HepG2 (cell line): ENCODE results near the gene NACC2. TPM values are rescaled to one million over a fixed set of nuclear protein-coding genes. Genes with fewer than 3 reads are reported as not detected.

Source experiments
- CCDC6 ChIP-seq: sonication (generic); formaldehyde crosslinking; IDR thresholded peaks from 2 replicates; pipeline ENCODE4 v1.8.1; 2022; ENCODE audit warnings: mild to moderate bottlenecking, missing genetic modification reagents, moderate library complexity
- CEBPG ChIP-seq: IDR thresholded peaks from 2 replicates; pipeline ENCODE4 v1.6.1; 2016
- CENPBD1 ChIP-seq: sonication (generic); formaldehyde crosslinking; IDR thresholded peaks from 2 replicates; pipeline ENCODE4 v1.8.0; 2022; ENCODE audit warnings: missing genetic modification reagents, low read depth, mild to moderate bottlenecking, borderline replicate concordance
- CHD2 ChIP-seq: IDR thresholded peaks from 2 replicates; pipeline ENCODE4 v1.6.1; 2011; ENCODE audit warnings: low read depth, low read length, improper control_type of control experiment
- E2F5 ChIP-seq: sonication (generic); formaldehyde crosslinking; conservative IDR thresholded peaks from 2 replicates; pipeline ENCODE4 v1.4.0; 2020; ENCODE audit warnings: missing genetic modification reagents
- FIP1L1 ChIP-seq: fragments of 200-400 bp; formaldehyde crosslinking; IDR thresholded peaks from 2 replicates; pipeline ENCODE4 v1.6.1; 2018; ENCODE audit warnings: low read depth, mild to moderate bottlenecking, low read length, moderate library complexity, borderline replicate concordance; ENCODE audit not compliant: insufficient read depth
- HOXD1 ChIP-seq: sonication (generic); formaldehyde crosslinking; IDR thresholded peaks from 2 replicates; pipeline ENCODE4 v1.5.0; 2020; ENCODE audit warnings: missing genetic modification reagents
- IKZF4 ChIP-seq: sonication (generic); formaldehyde crosslinking; IDR thresholded peaks from 2 replicates; pipeline ENCODE4 v1.5.1; 2020; ENCODE audit warnings: borderline replicate concordance, mild to moderate bottlenecking, low read depth, missing genetic modification reagents; ENCODE audit errors: not compliant biosample characterization
- IRF2 ChIP-seq: IDR thresholded peaks from 2 replicates; pipeline ENCODE4 v1.6.1; 2018; ENCODE audit warnings: missing genetic modification reagents, missing compliant biosample characterization
- KLF13 ChIP-seq: sonication (generic); formaldehyde crosslinking; IDR thresholded peaks from 2 replicates; pipeline ENCODE4 v1.4.0; 2020; ENCODE audit warnings: mild to moderate bottlenecking, missing genetic modification reagents
- MAFK ChIP-seq, 2 experiments: IDR thresholded peaks in 1 of 2; conservative IDR thresholded peaks in 1 of 2; 2 replicates each; pipeline ENCODE4 v1.6.1; 2011; ENCODE audit warnings: improper control_type of control experiment in 2 of 2, low read length in 2 of 2
- MAX ChIP-seq: IDR thresholded peaks from 2 replicates; pipeline ENCODE4 v1.6.1; 2012; ENCODE audit warnings: inconsistent platforms
- MBNL3 ChIP-seq: fragments of 250-450 bp; sonication (Bioruptor Pico); conservative IDR thresholded peaks from 2 replicates; pipeline ENCODE4 v1.8.0; 2022; ENCODE audit warnings: mild to moderate bottlenecking, inconsistent platforms
- MTF2 ChIP-seq: sonication (generic); formaldehyde crosslinking; IDR thresholded peaks from 2 replicates; pipeline ENCODE4 v1.5.0; 2020; ENCODE audit warnings: missing genetic modification reagents, borderline replicate concordance
- MXD1 ChIP-seq: sonication (generic); formaldehyde crosslinking; IDR thresholded peaks from 2 replicates; pipeline ENCODE4 v1.4.0; 2020; ENCODE audit warnings: mild to moderate bottlenecking, missing genetic modification reagents
- NR1H2 ChIP-seq: sonication (generic); formaldehyde crosslinking; IDR thresholded peaks from 2 replicates; pipeline ENCODE4 v1.8.1; 2022; ENCODE audit warnings: low read depth, missing genetic modification reagents, borderline replicate concordance
- PTBP1 ChIP-seq: fragments of 200-400 bp; formaldehyde crosslinking; IDR thresholded peaks from 2 replicates; pipeline ENCODE4 v1.6.1; 2018; ENCODE audit warnings: low read length, low read depth; ENCODE audit not compliant: poor library complexity, severe bottlenecking
- RXRA ChIP-seq: sonication (generic); formaldehyde crosslinking; IDR thresholded peaks from 2 replicates; pipeline ENCODE4 v1.5.1; 2020; ENCODE audit warnings: missing genetic modification reagents
- SNAPC2 ChIP-seq: sonication (generic); formaldehyde crosslinking; IDR thresholded peaks from 2 replicates; pipeline ENCODE4 v1.8.1; 2022; ENCODE audit warnings: mild to moderate bottlenecking, missing genetic modification reagents
- SPEN ChIP-seq: sonication (generic); formaldehyde crosslinking; IDR thresholded peaks from 2 replicates; pipeline ENCODE4 v1.5.1; 2020; ENCODE audit warnings: low read depth, mild to moderate bottlenecking, missing genetic modification reagents
- TGIF2 ChIP-seq: IDR thresholded peaks from 2 replicates; pipeline ENCODE4 v1.6.1; 2016; ENCODE audit warnings: control low read depth, missing compliant biosample characterization
- ZBTB42 ChIP-seq: sonication (generic); formaldehyde crosslinking; IDR thresholded peaks from 2 replicates; pipeline ENCODE4 v1.5.0; 2020; ENCODE audit warnings: mild to moderate bottlenecking, missing genetic modification reagents
- ZBTB44 ChIP-seq: sonication (generic); formaldehyde crosslinking; IDR thresholded peaks from 2 replicates; pipeline ENCODE4 v1.4.0; 2020; ENCODE audit warnings: missing genetic modification reagents
- ZGPAT ChIP-seq: IDR thresholded peaks from 2 replicates; pipeline ENCODE4 v1.6.1; 2016; ENCODE audit warnings: mild to moderate bottlenecking
- ZNF639 ChIP-seq: conservative IDR thresholded peaks from 2 replicates; pipeline ENCODE4 v1.6.1; 2018; ENCODE audit warnings: missing genetic modification reagents
- ZNF780A ChIP-seq: sonication (generic); formaldehyde crosslinking; IDR thresholded peaks from 2 replicates; pipeline ENCODE4 v1.8.0; 2022; ENCODE audit warnings: mild to moderate bottlenecking, missing genetic modification reagents, moderate library complexity
- polyA plus RNA-seq, 8 experiments: library from polyadenylated mRNA; depleted of rRNA in 3 of 8; stranded (reverse) in 7 of 8; unstranded in 1 of 8; fragments of >200 nt; fragmentation: Illumina TruSeq in 4 of 8; extraction: Trizol in 4 of 8; gene quantifications; 2 replicates each; pipeline versions ENCODE4 v1.2.1 to v1.2.3, GENCODE V29; 2011 to 2016; ENCODE audit warnings: low read depth in 4 of 8, missing spikeins in 1 of 8, mixed read lengths in 1 of 8; ENCODE audit not compliant: insufficient read depth in 1 of 8
- total RNA-seq, 5 experiments: library from RNA; depleted of rRNA; stranded (reverse); fragments of >200 nt; fragmentation: Illumina TruSeq; extraction: Trizol; gene quantifications; 2 replicates each; pipeline ENCODE4 v1.2.3, GENCODE V29; 2016; ENCODE audit warnings: low read depth in 1 of 5

The NACC2 gene
- total and polyA plus RNA-seq, 2 of the 13 experiments (the other 11 are each of a cell fraction or from before 2014, with no cell fraction given): 5.9 to 12.3 TPM

- TF ChIP-seq ZBTB44 (CRISPR knock-in tag): peak; percentile 99
- no peak for TF ChIP-seq MAFK (conservative IDR thresholded peaks at IDR 0.05 in 1 of 2, IDR thresholded peaks at IDR 0.05 in 1 of 2; ENCODE audit: low read length in 2 of 2)
- peak; percentile 97 for TF ChIP-seq HOXD1
- TF ChIP-seq KLF13 (CRISPR knock-in tag): peak; percentile 99
- TF ChIP-seq MAX: peak; percentile 81
- TF ChIP-seq ZNF780A: peak; percentile 98
- peak; percentile 81 for TF ChIP-seq RXRA (CRISPR knock-in tag)
- peak; percentile 100 for TF ChIP-seq IKZF4 (CRISPR knock-in tag)
- no peak for TF ChIP-seq MBNL3
- peak; percentile 92 for TF ChIP-seq E2F5 (CRISPR knock-in tag)
- peak; percentile 95 for TF ChIP-seq ZGPAT (CRISPR knock-in tag)
- TF ChIP-seq MTF2: peak; percentile 92; the same call in 1 of the 2 replicates
- no peak for TF ChIP-seq PTBP1
- peak; percentile 99 for TF ChIP-seq CCDC6 (CRISPR knock-in tag)
- peak; percentile 96 for TF ChIP-seq SNAPC2 (CRISPR knock-in tag)
- peak; percentile 100 for TF ChIP-seq ZBTB42 (CRISPR knock-in tag)
- peak; percentile 96 for TF ChIP-seq IRF2
- peak; percentile 95 for TF ChIP-seq ZNF639 (CRISPR knock-in tag)
- peak; percentile 93; the same call in 1 of the 2 replicates for TF ChIP-seq CENPBD1 (CRISPR knock-in tag)
- peak; percentile 99 for TF ChIP-seq TGIF2 (CRISPR knock-in tag)
- TF ChIP-seq FIP1L1: no peak
- peak; percentile 100 for TF ChIP-seq MXD1 (CRISPR knock-in tag)
- peak; percentile 98 for TF ChIP-seq NR1H2
- peak; percentile 64 for TF ChIP-seq CEBPG
- TF ChIP-seq CHD2: no peak
- TF ChIP-seq SPEN: peak; percentile 88
These were observed 123.2 kb downstream of the NACC2 start (continued) for GRCh38 chr9:135971892-135972291.
